MV-4-11 (cell line): Measurements from ENCODE around the gene SS18L1.

Experiments used
- DNase-seq: peaks from one replicate; lab custom pipeline; 2025; lab: John Stamatoyannopoulos, UW

SS18L1 gene

GRCh38 chr20:62156254-62156556, 12.6 kb downstream of the SS18L1 start:
- no peak for DNase-seq

DNA sequence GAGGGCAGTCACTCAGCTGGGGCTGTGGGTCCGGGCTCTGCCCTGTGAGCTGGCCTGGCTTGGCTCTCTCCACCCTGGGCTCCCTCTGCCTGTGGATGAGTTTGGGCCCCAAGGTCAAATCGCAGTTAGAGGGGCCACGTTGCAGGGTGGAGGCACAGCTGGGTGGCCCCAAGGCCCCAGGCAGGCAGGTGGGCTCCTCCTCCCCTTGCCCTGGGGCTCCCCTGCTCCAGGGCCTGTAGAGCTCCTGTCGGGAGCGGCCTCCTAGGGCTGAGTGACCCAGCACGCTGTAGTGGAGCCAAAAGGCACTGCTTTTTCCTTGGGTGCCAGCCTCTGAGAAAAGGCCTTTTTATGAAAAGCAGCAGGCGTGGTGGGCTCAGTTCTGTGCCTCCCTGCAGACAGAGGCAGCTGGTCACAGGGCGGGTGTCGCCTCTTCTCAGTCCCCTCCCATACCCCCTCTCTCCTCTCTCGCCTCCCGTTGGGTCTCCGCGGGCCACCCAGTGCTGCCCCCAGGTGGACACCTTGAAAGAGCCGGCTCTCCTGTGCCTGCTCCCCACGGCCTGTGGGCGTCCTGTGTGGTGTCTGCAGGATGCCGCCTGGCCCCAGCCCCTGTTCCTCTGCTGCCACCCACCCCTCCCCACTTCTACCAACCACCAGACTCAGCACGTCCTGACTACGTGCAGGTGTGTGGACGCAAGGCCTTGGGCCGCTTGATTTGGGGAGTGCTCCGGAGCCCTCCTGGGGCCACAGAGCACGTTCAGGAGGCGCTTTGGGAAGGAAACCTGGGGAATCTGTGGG, 13.2 kb downstream of the SS18L1 start:
- DNase-seq, result peak; percentile 22

DNA sequence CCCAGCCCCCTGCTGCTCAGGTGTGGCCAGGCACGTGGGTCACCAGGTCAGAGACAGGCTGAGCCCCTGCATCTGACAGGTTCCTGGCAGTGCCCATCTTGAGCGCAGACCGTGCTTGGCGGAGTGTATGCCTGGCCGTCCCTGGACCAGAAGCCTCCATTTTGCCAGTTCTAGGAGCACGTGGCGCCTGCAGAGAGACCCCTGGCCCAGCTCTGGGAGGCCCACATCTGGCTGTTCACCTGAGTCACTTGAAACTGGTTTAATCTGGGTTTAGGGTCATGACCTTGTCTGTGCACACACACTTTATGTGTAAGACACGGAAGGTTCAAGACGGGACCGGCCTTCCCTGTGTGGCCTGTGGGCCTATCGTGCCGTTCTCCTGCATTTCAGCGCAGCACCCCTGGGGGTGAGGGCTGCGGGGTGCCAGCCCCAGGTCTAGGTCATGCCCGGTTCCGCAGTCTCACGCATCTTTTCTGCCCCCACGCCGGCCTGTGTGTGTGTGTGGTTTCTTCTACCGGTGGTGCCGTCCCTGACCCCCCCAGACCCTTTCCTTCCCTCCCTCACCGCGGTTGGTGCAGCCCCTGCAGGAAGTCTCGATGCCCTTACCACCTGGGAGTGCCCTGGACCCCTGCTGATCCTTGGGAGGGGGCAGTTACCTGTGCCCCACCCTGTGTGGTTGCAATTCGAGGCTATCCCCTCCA, 14.0 kb downstream of the SS18L1 start:
- no peak for DNase-seq

DNA sequence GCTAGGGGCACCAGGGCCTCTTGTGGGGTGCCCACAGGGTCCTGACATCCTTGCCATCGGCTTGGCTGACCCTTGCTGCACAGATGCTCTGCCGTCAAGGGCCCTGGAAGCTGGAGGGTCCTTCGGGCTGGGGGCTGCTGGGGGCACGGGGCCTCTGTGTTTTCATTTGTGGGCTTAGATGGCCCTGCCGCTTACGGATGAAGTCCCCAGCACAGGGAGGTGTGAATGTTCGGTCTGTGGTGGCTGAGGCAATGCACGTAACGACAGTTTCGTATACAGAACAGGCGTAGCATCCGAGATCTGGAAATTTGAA, 14.5 kb downstream of the SS18L1 start:
- DNase-seq, result no peak

DNA sequence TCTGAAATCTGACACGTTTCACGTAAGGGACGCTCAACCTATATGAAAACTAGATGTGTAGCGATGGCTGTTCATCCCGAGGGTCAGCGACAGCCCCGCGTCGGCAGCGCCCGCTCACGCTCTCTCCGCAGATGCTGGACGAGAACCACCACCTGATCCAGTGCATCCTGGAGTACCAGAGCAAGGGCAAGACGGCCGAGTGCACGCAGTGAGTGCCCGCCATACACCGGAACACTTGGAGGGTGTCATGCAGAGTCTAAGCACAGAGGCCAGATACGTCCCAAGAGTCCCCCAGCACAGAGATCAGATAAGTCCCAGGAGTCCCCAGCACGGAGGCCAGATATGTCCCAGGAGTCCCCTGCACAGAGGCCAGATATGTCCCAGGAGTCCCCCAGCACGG, 15.0 kb downstream of the SS18L1 start:
- DNase-seq, result no peak

GRCh38 chr20:62159052-62159451, 15.5 kb downstream of the SS18L1 start:
- no peak for DNase-seq

- no peak for DNase-seq
Measured at GRCh38 chr20:62159839-62160238, 16.3 kb downstream of the SS18L1 start.

DNA sequence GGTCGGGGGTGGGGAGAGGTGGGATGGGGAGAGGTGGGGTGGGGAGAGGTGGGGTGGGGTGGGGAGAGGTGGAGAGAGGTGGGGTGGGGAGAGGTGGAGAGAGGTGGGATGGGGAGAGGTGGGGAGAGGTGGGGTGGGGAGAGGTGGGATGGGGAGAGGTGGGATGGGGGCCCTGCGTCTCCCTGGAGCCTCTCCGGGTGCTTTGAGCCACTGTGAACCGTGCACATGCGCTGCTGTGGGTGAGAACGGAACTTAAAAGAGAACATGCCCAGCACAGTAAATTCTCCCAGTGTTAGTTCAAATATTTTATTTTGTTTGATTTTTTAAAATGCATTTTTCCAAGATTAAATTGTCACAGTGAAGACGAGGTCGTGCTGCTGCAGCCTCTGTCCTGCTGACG, 16.7 kb downstream of the SS18L1 start:
- no peak for DNase-seq

GRCh38 chr20:62160876-62161275, 17.3 kb downstream of the SS18L1 start:
- DNase-seq, result no peak

DNA sequence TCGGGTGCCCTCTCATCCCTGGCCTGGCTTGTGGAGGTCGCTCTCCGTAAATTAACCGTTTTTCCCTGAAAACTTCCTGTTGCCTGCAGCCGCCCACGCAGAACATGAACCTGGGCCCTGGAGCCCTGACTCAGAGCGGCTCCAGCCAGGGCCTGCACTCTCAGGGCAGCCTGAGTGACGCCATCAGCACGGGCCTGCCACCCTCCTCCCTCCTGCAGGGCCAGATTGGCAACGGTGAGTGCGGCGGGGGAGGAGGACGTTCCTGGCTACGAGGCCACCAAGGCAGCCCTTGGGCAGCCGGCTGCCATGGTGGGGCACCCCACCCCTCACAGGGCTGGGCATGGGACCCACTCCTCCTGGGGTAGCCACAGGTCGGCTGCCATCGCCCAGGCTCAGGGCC, 17.8 kb downstream of the SS18L1 start:
- no peak for DNase-seq

DNA sequence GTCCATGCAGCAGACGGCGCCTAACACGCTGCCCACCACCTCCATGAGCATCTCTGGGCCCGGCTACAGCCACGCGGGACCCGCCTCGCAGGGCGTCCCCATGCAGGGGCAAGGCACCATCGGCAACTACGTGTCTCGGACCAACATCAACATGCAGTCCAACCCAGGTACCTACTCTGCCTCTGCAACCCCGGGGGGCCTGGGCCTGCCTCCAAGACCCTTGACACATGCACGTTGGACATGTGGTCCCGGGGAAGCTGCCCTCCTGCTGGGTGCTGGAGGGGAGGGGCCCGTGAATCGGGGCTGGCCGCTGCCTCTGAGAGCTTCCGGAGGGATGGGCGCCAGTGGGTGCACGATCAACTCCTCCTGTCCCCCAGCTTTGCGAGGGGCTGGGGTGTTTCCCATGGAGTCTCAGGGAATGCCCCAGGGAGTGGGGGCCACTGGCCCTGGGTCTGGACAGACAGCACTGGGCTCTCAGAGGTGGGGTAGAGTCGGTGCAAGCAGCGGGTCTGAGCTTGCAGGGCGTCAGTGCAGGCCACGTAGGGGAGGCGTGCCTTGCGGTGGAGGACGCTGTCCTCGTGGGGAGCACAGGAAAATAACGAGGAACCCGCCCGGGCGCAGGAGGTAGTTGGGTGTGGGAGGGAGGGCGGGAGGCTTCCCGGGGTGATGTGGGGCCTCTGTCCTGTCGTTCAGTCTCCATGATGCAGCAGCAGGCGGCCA, 19.4 kb downstream of the SS18L1 start:
- DNase-seq, result no peak

DNA sequence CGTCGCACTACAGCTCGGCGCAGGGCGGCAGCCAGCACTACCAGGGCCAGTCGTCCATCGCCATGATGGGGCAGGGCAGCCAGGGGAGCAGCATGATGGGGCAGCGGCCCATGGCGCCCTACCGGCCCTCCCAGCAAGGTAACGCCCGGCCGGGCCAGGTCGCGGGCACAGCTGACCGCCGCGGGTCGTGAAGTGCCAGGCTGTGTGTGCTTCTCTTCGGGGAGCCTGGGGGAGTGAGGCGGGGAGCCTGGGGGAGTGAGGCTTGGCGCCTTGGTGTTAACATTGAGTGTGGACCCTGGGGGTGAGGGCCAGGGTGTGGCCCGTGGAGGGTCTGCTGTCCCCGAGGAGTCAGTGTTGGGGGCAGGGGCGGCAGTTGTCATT, 19.9 kb downstream of the SS18L1 start:
- DNase-seq, result no peak

DNA sequence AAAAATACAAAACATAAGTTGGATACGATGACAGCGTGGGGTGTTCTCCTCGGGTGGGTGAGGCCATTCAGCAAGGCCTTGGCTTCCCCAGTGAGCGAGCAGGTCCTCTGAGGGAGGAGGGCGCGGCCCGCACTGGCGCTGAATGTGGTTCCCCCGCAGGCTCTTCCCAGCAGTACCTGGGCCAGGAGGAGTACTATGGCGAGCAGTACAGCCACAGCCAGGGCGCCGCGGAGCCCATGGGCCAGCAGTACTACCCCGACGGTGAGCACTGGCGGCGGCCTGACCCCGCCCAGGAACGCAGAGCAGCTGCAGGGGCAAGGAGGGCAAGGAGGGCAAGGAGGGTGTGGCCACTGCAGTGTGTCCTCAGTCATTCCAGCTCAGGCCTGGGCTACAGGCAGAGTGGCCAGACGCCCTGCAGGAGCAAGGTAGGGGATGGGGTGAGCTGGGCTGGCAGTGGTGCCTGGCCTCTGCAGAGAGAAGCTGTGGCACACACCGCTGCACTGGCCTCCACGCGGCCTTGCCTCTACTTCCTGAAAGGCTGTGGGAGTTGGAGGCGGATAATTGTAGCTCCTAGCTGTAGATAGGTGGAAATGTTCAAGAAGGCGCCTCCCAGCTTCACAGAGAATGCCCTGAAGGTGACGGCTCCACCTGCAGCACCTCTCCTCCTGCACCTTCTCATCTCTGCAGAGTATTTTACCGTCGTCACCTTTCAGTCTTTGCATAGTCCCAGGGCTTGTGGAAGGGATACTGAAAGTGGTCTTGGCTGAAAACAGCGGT, 20.6 kb downstream of the SS18L1 start:
- DNase-seq, result no peak

- DNase-seq, result no peak
Measured at GRCh38 chr20:62164879-62165761, 21.6 kb downstream of the SS18L1 start.

DNA sequence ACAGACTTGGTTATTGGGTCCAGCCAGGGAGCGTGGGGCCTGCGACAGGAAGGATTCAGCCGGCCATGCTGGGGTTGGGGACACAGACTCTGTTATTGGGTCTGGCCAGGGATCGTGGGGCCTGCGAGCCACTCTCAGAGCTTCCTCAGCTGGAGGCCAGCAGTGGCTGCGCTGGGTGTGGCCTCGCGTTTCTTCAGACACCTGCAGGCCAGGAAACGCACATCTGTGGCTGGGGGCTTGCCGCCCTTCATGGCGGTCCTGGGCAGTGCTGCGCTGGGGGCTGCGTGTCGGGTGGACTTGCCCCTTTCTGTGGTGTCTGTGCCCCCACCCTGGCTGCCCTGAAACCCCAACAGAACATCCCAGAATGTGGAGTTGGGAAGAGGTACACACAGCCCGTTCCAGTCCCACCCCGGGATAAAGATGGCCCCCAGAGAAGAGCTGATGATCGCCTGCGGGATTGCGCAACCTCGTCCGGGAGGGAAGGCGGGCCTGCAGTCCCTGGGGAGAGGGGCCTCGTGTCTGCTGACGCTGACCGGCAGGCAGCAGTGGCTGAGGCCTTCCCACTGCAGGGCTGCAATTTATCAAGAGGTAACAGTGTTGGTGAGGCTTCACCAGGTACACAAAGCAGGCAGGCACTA, 22.3 kb downstream of the SS18L1 start:
- DNase-seq, result no peak

- no peak for DNase-seq
Measured at GRCh38 chr20:62167474-62167873, 23.9 kb downstream of the SS18L1 start.

DNA sequence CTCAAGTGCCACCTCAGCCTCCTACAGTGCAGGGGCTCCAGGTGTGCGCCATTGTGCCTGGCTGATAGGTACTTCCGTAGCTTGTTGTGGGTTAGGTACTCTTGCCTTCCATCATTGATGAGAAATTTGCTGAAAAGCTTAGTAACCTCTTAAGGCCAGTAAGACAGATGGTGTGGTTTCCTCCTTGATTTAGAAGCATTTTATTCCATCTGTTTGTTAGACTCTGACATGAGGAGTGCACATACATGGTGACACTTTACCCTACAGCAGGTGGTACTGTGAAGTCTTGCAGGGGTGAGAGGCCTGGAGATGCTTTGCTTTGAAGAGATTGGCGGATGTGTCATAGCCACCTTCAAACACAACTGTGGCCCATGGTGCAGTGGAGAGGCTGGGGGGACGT, 24.5 kb downstream of the SS18L1 start:
- no peak for DNase-seq

DNA sequence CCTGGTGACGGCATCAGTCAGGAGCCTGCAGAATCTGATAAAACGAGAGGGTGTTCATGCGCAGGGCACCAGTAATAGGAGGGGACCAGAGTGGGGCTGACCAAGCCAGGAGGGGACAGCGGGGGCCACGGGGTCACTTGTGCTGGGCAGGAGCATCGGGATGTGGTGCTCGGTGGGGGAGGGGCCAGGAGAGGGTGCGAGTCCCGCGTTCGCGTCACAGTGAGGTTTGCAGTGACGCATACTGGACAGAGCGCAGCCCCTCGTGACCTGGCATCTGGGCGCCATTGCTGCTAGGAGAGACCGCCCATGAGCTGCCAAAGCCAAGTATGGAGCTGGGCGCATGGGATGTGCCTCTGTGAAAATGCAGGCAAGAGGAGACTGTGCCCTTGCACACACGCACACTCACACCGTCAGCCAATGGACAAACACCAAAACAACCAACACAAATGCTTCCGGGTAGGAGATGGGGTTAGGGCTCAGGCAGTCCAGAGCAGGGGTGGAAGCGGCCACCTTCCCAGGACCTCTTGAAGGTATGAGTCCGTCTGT, 25.4 kb downstream of the SS18L1 start:
- no peak for DNase-seq

DNA sequence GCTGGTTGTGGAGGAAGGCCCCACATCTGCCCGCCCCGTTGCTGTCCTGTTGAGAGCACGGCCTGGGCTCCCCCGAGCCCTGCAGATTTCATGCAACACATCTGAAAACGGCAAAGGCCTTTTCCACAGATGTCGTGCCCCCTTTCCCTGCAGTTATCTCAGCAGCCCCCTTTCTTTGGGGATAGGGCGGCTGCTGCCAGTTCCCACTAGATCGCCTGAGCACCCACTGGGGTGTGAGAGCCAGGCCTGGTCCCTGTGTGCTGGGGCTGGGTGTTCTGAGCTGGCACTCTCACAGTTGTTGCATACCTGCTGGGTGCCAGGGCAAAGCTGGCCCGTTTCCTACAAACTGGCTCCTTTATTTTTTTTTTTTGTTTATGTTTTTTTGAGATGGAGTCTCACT, 27.0 kb downstream of the SS18L1 start:
- DNase-seq, result no peak

GRCh38 chr20:62171245-62171644, 27.7 kb downstream of the SS18L1 start:
- no peak for DNase-seq

GRCh38 chr20:62172666-62173065, 29.1 kb downstream of the SS18L1 start:
- DNase-seq, result no peak
